ENCODE data around the gene PRKAB1. TPM values are rescaled to one million over a fixed set of nuclear protein-coding genes. Genes with fewer than 3 reads are reported as not detected.
A peak's percentile ranks its signal among the peaks of the same experiment; 100 is the strongest.

PRKAB1 gene
- total and polyA plus RNA-seq, 11 donors, result 6.5 to 19.1 (median 10.3) TPM

DNA sequence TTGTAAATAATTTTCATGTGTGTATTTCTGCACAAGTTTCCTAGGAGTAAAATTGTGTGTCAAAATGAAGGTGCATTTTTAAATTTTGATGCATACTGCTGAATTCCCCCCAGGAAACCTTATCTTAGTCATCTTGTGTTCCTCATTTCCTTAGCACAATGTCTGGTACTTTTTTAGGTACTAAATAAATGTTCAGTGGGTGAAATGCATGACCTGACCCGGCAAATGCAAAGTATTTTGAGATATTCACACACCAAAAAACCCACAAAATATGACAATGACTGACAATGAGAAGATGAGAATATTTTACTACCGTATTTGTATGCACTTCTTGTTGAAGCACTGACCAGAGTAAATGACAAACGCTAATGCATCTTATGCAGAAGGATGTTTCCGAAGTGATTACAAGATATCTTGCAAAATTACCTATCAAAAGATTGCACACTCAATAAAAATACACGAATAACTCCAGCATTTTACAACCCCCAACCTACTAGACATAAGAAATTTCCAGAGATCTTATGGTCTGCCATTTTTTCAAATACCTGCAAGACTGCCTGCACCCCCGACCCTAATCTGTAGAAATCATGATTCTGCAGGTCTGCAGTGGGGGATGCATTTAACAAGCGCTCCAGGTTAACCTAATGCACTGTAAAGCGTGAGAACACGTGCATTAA, 895 bp upstream of the PRKAB1 start:
- Histone ChIP-seq H3K9me3 (no peaks in the 10 kb centered on the region), H3K27me3 (no peaks in the 10 kb centered on the region), H3K27ac (peak overlapping the region in 9 of 12 donors; percentile 84 to 97 (median 95)), H3K36me3 (peaks cover 0 to 17% (median 10%) of the 10 kb centered on the region in 9 donors), H3K4me1 (peaks cover 4 to 41% (median 27%) of the 10 kb centered on the region in 12 donors), H3K4me3 (peak overlapping the region; percentile 12 to 99 (median 96))
- WGBS, 4 donors, result 16 to 20% (median 17%) methylated on average over 9 of the region's 9 CpGs
- TF ChIP-seq POLR2A (IDR thresholded peaks at IDR 0.05), result no peak
- TF ChIP-seq, protein P1, sequence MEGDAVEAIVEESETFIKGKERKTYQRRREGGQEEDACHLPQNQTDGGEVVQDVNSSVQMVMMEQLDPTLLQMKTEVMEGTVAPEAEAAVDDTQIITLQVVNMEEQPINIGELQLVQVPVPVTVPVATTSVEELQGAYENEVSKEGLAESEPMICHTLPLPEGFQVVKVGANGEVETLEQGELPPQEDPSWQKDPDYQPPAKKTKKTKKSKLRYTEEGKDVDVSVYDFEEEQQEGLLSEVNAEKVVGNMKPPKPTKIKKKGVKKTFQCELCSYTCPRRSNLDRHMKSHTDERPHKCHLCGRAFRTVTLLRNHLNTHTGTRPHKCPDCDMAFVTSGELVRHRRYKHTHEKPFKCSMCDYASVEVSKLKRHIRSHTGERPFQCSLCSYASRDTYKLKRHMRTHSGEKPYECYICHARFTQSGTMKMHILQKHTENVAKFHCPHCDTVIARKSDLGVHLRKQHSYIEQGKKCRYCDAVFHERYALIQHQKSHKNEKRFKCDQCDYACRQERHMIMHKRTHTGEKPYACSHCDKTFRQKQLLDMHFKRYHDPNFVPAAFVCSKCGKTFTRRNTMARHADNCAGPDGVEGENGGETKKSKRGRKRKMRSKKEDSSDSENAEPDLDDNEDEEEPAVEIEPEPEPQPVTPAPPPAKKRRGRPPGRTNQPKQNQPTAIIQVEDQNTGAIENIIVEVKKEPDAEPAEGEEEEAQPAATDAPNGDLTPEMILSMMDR (IDR thresholded peaks at IDR 0.05), result no peak
- ATAC-seq (no peak), DNase-seq (no peak)
- intact Hi-C loops (cut with DNase I), result loop anchor here in 5 of 10 donors (2.0 to 10.0 kb wide), 6 partner anchors 50 to 238 kb away; no protein-coding TSS in a partner anchor

DNA sequence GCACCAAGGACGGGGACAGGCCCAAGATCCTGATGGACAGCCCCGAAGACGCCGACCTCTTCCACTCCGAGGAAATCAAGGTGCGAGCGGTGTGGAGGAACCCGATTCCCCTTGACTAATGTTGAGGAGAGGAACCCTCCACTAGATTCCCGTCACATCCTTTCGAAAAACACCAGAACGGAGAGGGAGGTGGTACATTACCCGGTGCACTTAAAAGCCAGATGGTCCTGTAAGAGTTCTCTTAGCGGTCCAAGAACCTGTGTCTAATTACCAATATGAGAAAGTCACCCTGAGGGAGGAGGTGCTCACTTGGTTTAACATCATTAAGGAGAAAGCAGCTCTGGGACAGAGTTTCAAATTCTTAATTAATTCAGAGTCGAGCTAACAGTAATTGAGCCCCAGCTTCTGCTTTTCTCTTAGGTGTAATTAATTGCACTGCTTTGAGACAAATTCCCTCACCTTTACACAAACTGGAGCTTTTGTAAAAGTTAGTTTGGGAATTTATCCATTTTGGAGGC, 450 bp downstream of the PRKAB1 start:
- peaks cover 0 to 30% (median 24%) of the 10 kb centered on the region in 9 donors for H3K36me3 ChIP-seq
- intact Hi-C loops (cut with DNase I), result loop anchor here in 4 of 10 donors (5.0 to 10.0 kb wide), 5 partner anchors 49 to 236 kb away; no protein-coding TSS in a partner anchor
- peak overlapping the region; percentile 84 to 98 (median 94) for H3K27ac ChIP-seq
- ATAC-seq, result peak in 2 of 4 donors; percentile 2 to 11
- no peak for TF ChIP-seq POLR2A (IDR thresholded peaks at IDR 0.05)
- TF ChIP-seq, protein P1 (IDR thresholded peaks at IDR 0.05), result no peak
- no peak for DNase-seq
- peaks cover 4 to 49% (median 35%) of the 10 kb centered on the region in 12 donors for H3K4me1 ChIP-seq
- peak overlapping the region; percentile 74 to 99 (median 96) for H3K4me3 ChIP-seq
- 6 to 11% (median 7%) methylated on average over 12 to 14 of the region's 14 CpGs for WGBS, 4 donors
- no peaks in the 10 kb centered on the region for H3K27me3 ChIP-seq
- no peaks in the 10 kb centered on the region for H3K9me3 ChIP-seq

DNA sequence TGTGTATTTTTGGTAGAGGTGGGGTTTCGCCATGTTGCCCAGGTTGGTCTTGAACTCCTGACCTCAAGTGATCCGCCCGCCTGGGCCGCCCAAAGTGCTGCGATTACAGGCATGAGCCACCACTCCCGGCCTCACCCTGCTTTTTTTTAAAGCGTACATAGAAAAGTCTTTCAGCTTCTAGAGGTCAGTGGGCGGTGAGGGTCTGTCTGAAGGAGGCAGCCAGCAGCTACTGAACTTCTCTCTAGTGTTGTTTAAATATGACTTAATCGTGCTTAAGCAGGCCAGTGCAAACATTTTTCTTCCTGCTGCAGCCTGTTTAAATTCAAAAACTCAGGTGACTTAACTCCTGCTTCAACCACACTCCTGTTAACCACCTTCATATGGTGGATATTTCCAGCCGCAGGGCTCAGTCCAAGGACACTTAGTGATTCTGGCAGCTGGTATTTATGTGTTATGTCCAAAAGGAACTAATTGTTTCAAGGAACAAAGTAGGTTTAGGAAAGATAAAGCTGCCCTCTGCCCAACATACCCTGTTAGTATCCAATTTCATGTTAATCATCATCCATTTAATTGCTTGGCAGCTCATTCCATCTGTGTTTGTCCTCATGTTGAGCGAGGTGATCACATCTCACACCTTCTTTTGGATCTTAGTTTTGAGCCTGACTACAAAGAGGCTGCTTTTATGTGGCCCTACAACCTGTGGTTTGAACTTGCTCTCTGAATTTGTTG, 2.0 kb downstream of the PRKAB1 start:
- Histone ChIP-seq H3K27me3 (no peaks in the 10 kb centered on the region), H3K4me1 (peaks cover 4 to 63% (median 46%) of the 10 kb centered on the region in 12 donors), H3K36me3 (peaks cover 0 to 46% (median 39%) of the 10 kb centered on the region in 9 donors), H3K9me3 (no peaks in the 10 kb centered on the region), H3K27ac (peak overlapping the region in 7 of 12 donors; percentile 20 to 50 (median 36)), H3K4me3 (no peak overlapping the region)
- no peak for DNase-seq
- ATAC-seq, result no peak
- intact Hi-C loops (cut with DNase I), result loop anchor here in 5 of 10 donors (5.0 to 10.0 kb wide), 5 partner anchors 47 to 235 kb away; no protein-coding TSS in a partner anchor
- TF ChIP-seq, protein P1 (IDR thresholded peaks at IDR 0.05), result no peak
- TF ChIP-seq POLR2A (IDR thresholded peaks at IDR 0.05), result no peak
- WGBS, 4 donors, result 68 to 78% (median 69%) methylated on average over 11 of the region's 11 CpGs

Measured in heart left ventricle (tissue), 16 donors.